Fibroblast of villous mesenchyme (primary cell): ENCODE results near the gene GREM2. TPM values are rescaled to one million over a fixed set of nuclear protein-coding genes. Genes with fewer than 3 reads are reported as not detected.

Source experiments
- DNase-seq: peaks from one replicate; pipeline ENCODE4 v3.0.0-alpha.2; 2010; ENCODE audit warnings: low read depth
- H3K4me3 ChIP-seq: 2 replicates; pipeline ENCODE4 v1.5.1; 2011; ENCODE audit warnings: low read depth, mild to moderate bottlenecking, low read length
- total RNA-seq: library from RNA; depleted of rRNA; stranded (reverse); fragments of >200 nt; gene quantifications from 2 replicates; pipeline ENCODE4 v1.2.3, GENCODE V29; 2012
- TF ChIP-seq, protein P1 (sequence below): IDR thresholded peaks from 2 replicates; pipeline ENCODE4 v1.5.1; 2012; ENCODE audit warnings: low read depth, mild to moderate bottlenecking, low read length; ENCODE audit not compliant: insufficient read depth

GREM2 gene
- total RNA-seq, 1 donor = 1.3 TPM

DNA sequence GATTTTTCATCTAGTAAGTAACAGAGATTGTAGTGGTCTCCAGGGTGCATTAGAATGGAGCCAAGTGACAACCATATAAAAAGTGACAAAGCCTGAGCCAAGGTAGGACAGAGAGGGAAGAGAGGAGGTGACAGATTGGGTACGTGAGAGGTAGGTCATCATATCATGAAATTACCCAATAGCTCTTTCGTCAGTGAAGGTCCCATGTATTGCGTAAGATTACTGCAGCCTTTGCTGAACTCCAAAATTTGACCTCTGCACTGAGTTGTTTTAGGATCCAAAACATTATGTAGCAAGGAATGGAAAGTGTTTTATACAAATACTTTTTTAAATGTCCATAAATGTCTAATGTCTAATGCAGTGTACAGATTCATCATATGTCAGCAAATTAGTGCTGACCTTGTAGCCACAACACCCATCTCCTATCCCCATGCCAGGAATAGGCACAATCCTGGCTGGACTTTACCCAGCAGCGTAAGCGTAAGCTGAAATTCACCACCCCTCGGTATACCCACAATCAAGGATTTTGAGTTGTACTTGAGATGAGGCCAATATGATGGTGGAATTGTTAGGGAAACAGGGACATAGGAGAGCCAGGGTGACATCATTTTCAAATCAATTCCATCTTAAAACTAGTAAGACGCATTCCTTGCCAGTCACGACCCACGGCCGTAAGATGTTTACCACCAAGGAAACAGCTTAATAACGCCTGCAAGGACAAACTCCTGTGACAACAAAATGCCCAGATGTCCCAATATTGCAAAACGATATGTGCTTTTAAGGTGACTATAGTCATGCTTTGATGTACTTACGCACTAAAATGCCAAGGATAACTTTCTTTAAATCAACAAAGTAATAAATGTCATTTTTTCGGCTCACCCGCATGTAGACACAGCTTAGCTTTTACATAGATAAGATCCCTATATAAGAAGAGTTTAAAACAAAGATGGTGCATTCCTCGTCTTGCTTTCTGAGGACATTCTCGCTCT lies 38.1 kb upstream of the GREM2 start:
- TF ChIP-seq, protein P1, sequence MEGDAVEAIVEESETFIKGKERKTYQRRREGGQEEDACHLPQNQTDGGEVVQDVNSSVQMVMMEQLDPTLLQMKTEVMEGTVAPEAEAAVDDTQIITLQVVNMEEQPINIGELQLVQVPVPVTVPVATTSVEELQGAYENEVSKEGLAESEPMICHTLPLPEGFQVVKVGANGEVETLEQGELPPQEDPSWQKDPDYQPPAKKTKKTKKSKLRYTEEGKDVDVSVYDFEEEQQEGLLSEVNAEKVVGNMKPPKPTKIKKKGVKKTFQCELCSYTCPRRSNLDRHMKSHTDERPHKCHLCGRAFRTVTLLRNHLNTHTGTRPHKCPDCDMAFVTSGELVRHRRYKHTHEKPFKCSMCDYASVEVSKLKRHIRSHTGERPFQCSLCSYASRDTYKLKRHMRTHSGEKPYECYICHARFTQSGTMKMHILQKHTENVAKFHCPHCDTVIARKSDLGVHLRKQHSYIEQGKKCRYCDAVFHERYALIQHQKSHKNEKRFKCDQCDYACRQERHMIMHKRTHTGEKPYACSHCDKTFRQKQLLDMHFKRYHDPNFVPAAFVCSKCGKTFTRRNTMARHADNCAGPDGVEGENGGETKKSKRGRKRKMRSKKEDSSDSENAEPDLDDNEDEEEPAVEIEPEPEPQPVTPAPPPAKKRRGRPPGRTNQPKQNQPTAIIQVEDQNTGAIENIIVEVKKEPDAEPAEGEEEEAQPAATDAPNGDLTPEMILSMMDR = no peak
- H3K4me3 ChIP-seq = no peak overlapping the region
- DNase-seq = peak; percentile 16

GRCh38 chr1:240646571-240647240 lies 34.8 kb upstream of the GREM2 start:
- TF ChIP-seq, protein P1 = no peak
- no peak for DNase-seq
- H3K4me3 ChIP-seq = no peak overlapping the region

DNA sequence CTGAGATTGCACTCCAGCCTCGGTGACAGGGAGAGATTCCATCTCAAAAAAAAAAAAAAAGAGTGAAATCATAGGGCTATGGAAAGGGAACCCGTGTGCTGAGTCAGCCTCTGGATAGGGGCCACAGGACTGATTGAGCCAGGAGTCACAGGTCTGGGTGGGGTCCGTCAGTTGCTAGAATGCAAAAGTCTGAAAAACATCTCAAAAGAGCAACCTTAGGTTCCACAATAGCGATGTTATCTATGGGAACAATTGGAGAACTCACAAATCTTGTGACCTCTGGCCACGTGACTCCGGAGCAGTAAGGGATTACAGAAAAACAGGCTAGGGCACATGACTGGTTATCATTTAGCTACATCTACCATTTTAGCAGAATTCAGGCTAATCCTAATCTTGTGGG lies 32.8 kb upstream of the GREM2 start:
- H3K4me3 ChIP-seq = no peak overlapping the region
- TF ChIP-seq, protein P1 = no peak
- no peak for DNase-seq

DNA sequence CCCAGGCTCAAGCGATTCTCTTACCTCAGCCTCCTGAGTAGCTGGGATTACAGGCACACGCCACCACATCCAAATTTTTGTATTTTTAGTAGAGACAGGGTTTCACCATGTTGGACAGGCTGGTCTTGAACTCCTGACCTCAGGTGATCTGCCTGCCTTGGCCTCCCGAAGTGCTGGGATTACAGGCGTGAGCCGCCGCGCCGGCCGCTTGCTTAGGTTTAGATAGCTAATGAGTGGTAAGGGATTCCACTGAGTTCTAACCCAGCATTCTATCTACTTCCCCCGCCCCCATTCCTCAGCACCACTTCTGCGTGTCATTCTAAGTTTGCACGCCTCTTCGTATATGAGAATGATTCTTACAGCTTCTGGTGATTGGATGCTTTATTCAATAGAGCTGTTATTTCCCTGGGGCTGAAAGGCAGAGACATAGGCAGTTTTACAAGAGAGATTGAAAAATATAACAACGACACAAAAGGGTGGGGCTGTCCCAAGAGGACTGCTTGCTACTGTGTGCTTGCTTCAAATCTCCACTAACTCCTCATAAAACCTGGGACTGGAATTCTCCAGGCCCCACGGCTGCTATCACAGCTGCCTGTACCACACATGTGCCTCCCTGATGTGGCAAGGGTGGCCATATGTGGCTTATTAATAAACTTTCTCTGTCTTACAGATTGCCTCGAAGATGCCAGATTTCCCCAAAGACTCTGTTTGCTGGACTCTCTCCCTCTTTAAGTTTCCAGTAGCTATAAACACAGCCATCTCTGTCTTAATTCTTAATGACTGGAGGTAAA lies 23.7 kb upstream of the GREM2 start:
- TF ChIP-seq, protein P1 = no peak
- DNase-seq = no peak
- H3K4me3 ChIP-seq = no peak overlapping the region

DNA sequence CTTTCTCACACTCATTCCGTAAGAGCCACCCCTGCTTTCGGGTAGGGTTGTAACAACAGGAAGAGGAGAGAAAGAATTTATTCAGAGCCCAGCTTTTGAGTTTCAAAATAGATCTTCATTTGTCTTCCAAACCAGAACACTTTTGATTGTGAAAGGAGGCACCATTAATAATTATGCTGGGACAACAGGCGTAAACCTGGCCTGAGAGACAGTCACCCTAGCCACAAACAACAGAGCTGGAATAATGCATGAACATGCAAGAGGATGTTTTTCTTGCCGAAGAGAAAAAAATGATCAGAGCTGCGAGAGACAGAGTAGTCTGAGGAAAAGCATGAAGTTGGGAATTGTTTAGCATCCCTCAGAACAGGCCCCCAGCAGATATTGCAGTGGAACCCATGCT lies 18.5 kb upstream of the GREM2 start:
- TF ChIP-seq, protein P1 = no peak
- no peak overlapping the region for H3K4me3 ChIP-seq
- no peak for DNase-seq

- no peak for DNase-seq
- no peak overlapping the region for H3K4me3 ChIP-seq
- TF ChIP-seq, protein P1 = no peak
These were observed 9.3 kb upstream of the GREM2 start for GRCh38 chr1:240621249-240621648.
